HepG2 (cell line): ENCODE results near the gene POLR2H. TPM values are rescaled to one million over a fixed set of nuclear protein-coding genes. Genes with fewer than 3 reads are reported as not detected.

Experiments
- FOXC1 ChIP-seq: sonication (generic); formaldehyde crosslinking; IDR thresholded peaks from 2 replicates; pipeline ENCODE4 v1.8.0; 2022; ENCODE audit warnings: mild to moderate bottlenecking, missing genetic modification reagents, borderline replicate concordance
- FOXM1 ChIP-seq: sonication (generic); formaldehyde crosslinking; IDR thresholded peaks from 2 replicates; pipeline ENCODE4 v1.5.0; 2020; ENCODE audit warnings: missing genetic modification reagents
- ISL2 ChIP-seq: sonication (generic); formaldehyde crosslinking; IDR thresholded peaks from 2 replicates; pipeline ENCODE4 v1.5.0; 2020; ENCODE audit warnings: missing genetic modification reagents
- JUNB ChIP-seq: sonication (generic); formaldehyde crosslinking; IDR thresholded peaks from 2 replicates; pipeline ENCODE4 v1.8.0; 2022; ENCODE audit warnings: missing genetic modification reagents, mild to moderate bottlenecking, borderline replicate concordance
- REL ChIP-seq: sonication (generic); formaldehyde crosslinking; conservative IDR thresholded peaks from 2 replicates; pipeline ENCODE4 v1.8.0; 2022; ENCODE audit warnings: mild to moderate bottlenecking, missing genetic modification reagents, moderate library complexity
- ZFP90 ChIP-seq: sonication (generic); formaldehyde crosslinking; IDR thresholded peaks from 2 replicates; pipeline ENCODE4 v1.8.0; 2022; ENCODE audit warnings: missing genetic modification reagents, mild to moderate bottlenecking, inconsistent platforms, borderline replicate concordance
- ZNF12 ChIP-seq: sonication (generic); formaldehyde crosslinking; IDR thresholded peaks from 2 replicates; pipeline ENCODE4 v1.5.0; 2020; ENCODE audit warnings: missing genetic modification reagents
- ZNF17 ChIP-seq: sonication (generic); formaldehyde crosslinking; IDR thresholded peaks from 2 replicates; pipeline ENCODE4 v1.5.0; 2020; ENCODE audit warnings: mild to moderate bottlenecking, missing genetic modification reagents
- ZNF274 ChIP-seq: sonication (generic); formaldehyde crosslinking; IDR thresholded peaks from 2 replicates; pipeline ENCODE4 v1.5.1; 2020; ENCODE audit warnings: mild to moderate bottlenecking, missing genetic modification reagents
- ZNF430 ChIP-seq: sonication (generic); formaldehyde crosslinking; IDR thresholded peaks from 2 replicates; pipeline ENCODE4 v1.9.0; 2021; ENCODE audit warnings: mild to moderate bottlenecking, missing genetic modification reagents
- ZNF547 ChIP-seq: sonication (generic); formaldehyde crosslinking; IDR thresholded peaks from 2 replicates; pipeline ENCODE4 v1.5.1; 2020; ENCODE audit warnings: mild to moderate bottlenecking, missing genetic modification reagents
- polyA plus RNA-seq, 8 experiments: library from polyadenylated mRNA; depleted of rRNA in 3 of 8; stranded (reverse) in 7 of 8; unstranded in 1 of 8; fragments of >200 nt; fragmentation: Illumina TruSeq in 4 of 8; extraction: Trizol in 4 of 8; gene quantifications; 2 replicates each; pipeline versions ENCODE4 v1.2.1 to v1.2.3, GENCODE V29; 2011 to 2016; ENCODE audit warnings: low read depth in 4 of 8, missing spikeins in 1 of 8, mixed read lengths in 1 of 8; ENCODE audit not compliant: insufficient read depth in 1 of 8
- total RNA-seq, 5 experiments: library from RNA; depleted of rRNA; stranded (reverse); fragments of >200 nt; fragmentation: Illumina TruSeq; extraction: Trizol; gene quantifications; 2 replicates each; pipeline ENCODE4 v1.2.3, GENCODE V29; 2016; ENCODE audit warnings: low read depth in 1 of 5
- TF ChIP-seq, protein P1 (sequence below): sonication (generic); formaldehyde crosslinking; IDR thresholded peaks from 2 replicates; pipeline ENCODE4 v1.4.0; 2020; ENCODE audit warnings: missing genetic modification reagents
- TF ChIP-seq, protein P2 (sequence below): sonication (generic); formaldehyde crosslinking; IDR thresholded peaks from 2 replicates; pipeline ENCODE4 v1.8.1; 2023; ENCODE audit warnings: mild to moderate bottlenecking, missing genetic modification reagents
- TF ChIP-seq, protein P3 (sequence below): sonication (generic); formaldehyde crosslinking; IDR thresholded peaks from 2 replicates; pipeline ENCODE4 v1.4.0; 2020; ENCODE audit warnings: missing genetic modification reagents
- TF ChIP-seq, protein P4 (sequence below): sonication (generic); formaldehyde crosslinking; IDR thresholded peaks from 2 replicates; pipeline ENCODE4 v1.5.1; 2020; ENCODE audit warnings: mild to moderate bottlenecking, missing genetic modification reagents, moderate library complexity
- TF ChIP-seq, protein P5 (sequence below): sonication (generic); IDR thresholded peaks from 2 replicates; pipeline ENCODE4 v1.6.1; 2016; ENCODE audit warnings: low read depth, borderline replicate concordance

The POLR2H gene
- total and polyA plus RNA-seq, 2 of the 13 experiments (the other 11 are each of a cell fraction or from before 2014, with no cell fraction given), result 118 to 194 TPM

DNA sequence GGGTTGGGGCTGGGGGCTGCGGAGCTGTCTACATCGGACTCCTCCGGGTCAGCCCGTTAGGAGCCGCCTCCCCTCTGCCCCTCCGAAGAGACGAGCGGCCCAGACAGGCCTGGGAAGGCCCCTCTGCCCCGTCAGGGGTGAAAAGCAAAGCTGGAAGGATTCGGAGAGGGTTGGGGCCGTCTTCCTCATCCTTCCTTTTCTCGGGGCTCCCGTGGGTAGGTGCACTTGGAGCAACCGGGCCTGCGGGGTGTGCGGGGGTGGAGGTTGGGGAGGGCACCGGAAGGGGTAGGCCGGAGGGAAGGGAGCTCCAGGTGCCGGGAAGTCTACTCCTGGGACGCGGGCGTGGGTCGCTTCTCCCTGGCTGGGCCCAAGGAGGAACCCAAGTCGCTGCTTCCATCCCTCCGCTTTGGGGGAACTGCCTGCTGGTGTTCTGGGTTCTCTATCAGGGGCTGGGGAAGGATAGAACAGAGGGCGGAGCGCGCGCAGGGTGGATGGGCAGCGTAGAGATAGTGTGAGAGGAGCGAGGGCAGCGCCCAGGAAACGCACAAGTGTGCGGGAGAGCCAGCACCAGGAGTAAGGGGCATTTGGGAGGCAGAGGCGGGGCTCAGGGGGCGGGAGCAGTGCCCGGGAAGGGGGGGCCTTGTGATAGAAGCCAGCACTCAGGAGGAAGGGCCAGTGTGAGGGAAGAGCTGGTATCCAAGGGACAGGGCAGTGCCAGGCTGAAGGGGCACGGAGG is 590 bp downstream of the POLR2H start (continued):
- TF ChIP-seq ISL2, result 0 out of 2 replicates have a peak, but pooled peaks have one; percentile 15
- TF ChIP-seq FOXM1 (CRISPR knock-in tag), result 0 out of 2 replicates have a peak, but pooled peaks have one; percentile 11
- TF ChIP-seq ZNF274 (CRISPR knock-in tag), result peak; percentile 79; the same call in 1 of the 2 replicates
- TF ChIP-seq JUNB, result peak; percentile 4; the same call in 1 of the 2 replicates
- TF ChIP-seq, protein P1, sequence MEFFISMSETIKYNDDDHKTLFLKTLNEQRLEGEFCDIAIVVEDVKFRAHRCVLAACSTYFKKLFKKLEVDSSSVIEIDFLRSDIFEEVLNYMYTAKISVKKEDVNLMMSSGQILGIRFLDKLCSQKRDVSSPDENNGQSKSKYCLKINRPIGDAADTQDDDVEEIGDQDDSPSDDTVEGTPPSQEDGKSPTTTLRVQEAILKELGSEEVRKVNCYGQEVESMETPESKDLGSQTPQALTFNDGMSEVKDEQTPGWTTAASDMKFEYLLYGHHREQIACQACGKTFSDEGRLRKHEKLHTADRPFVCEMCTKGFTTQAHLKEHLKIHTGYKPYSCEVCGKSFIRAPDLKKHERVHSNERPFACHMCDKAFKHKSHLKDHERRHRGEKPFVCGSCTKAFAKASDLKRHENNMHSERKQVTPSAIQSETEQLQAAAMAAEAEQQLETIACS (CRISPR knock-in tag), result peak; percentile 7
- TF ChIP-seq REL, result peak; percentile 89; the same call in 1 of the 2 replicates
- TF ChIP-seq ZNF430, result no peak
- TF ChIP-seq, protein P2, sequence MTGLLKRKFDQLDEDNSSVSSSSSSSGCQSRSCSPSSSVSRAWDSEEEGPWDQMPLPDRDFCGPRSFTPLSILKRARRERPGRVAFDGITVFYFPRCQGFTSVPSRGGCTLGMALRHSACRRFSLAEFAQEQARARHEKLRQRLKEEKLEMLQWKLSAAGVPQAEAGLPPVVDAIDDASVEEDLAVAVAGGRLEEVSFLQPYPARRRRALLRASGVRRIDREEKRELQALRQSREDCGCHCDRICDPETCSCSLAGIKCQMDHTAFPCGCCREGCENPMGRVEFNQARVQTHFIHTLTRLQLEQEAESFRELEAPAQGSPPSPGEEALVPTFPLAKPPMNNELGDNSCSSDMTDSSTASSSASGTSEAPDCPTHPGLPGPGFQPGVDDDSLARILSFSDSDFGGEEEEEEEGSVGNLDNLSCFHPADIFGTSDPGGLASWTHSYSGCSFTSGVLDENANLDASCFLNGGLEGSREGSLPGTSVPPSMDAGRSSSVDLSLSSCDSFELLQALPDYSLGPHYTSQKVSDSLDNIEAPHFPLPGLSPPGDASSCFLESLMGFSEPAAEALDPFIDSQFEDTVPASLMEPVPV (CRISPR knock-in tag), result 0 out of 2 replicates have a peak, but pooled peaks have one; percentile 7
- TF ChIP-seq, protein P3, sequence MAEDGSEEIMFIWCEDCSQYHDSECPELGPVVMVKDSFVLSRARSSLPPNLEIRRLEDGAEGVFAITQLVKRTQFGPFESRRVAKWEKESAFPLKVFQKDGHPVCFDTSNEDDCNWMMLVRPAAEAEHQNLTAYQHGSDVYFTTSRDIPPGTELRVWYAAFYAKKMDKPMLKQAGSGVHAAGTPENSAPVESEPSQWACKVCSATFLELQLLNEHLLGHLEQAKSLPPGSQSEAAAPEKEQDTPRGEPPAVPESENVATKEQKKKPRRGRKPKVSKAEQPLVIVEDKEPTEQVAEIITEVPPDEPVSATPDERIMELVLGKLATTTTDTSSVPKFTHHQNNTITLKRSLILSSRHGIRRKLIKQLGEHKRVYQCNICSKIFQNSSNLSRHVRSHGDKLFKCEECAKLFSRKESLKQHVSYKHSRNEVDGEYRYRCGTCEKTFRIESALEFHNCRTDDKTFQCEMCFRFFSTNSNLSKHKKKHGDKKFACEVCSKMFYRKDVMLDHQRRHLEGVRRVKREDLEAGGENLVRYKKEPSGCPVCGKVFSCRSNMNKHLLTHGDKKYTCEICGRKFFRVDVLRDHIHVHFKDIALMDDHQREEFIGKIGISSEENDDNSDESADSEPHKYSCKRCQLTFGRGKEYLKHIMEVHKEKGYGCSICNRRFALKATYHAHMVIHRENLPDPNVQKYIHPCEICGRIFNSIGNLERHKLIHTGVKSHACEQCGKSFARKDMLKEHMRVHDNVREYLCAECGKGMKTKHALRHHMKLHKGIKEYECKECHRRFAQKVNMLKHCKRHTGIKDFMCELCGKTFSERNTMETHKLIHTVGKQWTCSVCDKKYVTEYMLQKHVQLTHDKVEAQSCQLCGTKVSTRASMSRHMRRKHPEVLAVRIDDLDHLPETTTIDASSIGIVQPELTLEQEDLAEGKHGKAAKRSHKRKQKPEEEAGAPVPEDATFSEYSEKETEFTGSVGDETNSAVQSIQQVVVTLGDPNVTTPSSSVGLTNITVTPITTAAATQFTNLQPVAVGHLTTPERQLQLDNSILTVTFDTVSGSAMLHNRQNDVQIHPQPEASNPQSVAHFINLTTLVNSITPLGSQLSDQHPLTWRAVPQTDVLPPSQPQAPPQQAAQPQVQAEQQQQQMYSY, result 0 out of 2 replicates have a peak, but pooled peaks have one; percentile 19
- TF ChIP-seq ZNF12 (CRISPR knock-in tag), result no peak
- TF ChIP-seq ZFP90 (CRISPR knock-in tag), result peak; percentile 62; the same call in 1 of the 2 replicates
- 0 out of 2 replicates have a peak, but pooled peaks have one; percentile 40 for TF ChIP-seq FOXC1 (CRISPR knock-in tag)
- peak; percentile 3; the same call in 1 of the 2 replicates for TF ChIP-seq ZNF547 (CRISPR knock-in tag)
- no peak for TF ChIP-seq ZNF17 (CRISPR knock-in tag)
- TF ChIP-seq, protein P4, sequence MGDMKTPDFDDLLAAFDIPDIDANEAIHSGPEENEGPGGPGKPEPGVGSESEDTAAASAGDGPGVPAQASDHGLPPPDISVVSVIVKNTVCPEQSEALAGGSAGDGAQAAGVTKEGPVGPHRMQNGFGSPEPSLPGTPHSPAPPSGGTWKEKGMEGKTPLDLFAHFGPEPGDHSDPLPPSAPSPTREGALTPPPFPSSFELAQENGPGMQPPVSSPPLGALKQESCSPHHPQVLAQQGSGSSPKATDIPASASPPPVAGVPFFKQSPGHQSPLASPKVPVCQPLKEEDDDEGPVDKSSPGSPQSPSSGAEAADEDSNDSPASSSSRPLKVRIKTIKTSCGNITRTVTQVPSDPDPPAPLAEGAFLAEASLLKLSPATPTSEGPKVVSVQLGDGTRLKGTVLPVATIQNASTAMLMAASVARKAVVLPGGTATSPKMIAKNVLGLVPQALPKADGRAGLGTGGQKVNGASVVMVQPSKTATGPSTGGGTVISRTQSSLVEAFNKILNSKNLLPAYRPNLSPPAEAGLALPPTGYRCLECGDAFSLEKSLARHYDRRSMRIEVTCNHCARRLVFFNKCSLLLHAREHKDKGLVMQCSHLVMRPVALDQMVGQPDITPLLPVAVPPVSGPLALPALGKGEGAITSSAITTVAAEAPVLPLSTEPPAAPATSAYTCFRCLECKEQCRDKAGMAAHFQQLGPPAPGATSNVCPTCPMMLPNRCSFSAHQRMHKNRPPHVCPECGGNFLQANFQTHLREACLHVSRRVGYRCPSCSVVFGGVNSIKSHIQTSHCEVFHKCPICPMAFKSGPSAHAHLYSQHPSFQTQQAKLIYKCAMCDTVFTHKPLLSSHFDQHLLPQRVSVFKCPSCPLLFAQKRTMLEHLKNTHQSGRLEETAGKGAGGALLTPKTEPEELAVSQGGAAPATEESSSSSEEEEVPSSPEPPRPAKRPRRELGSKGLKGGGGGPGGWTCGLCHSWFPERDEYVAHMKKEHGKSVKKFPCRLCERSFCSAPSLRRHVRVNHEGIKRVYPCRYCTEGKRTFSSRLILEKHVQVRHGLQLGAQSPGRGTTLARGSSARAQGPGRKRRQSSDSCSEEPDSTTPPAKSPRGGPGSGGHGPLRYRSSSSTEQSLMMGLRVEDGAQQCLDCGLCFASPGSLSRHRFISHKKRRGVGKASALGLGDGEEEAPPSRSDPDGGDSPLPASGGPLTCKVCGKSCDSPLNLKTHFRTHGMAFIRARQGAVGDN (CRISPR knock-in tag), result peak; percentile 8; the same call in 1 of the 2 replicates
- TF ChIP-seq, protein P5, sequence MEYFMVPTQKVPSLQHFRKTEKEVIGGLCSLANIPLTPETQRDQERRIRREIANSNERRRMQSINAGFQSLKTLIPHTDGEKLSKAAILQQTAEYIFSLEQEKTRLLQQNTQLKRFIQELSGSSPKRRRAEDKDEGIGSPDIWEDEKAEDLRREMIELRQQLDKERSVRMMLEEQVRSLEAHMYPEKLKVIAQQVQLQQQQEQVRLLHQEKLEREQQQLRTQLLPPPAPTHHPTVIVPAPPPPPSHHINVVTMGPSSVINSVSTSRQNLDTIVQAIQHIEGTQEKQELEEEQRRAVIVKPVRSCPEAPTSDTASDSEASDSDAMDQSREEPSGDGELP, result no peak
